ENCODE results near the gene RHEB.

The RHEB gene

GRCh38 chr7:151422212-151422611, 97.5 kb downstream of the RHEB start:
- H3K27me3 ChIP-seq (ENCODE audit: low read depth, low read length), result peaks cover 57% of the 10 kb centered on the region
- TF ChIP-seq CTCF (IDR thresholded peaks at IDR 0.05; ENCODE audit: low read depth, low read length), result no peak
- TF ChIP-seq EZH2phosphoT487 (IDR thresholded peaks at IDR 0.05; ENCODE audit: low read depth), result no peak
- H3K9ac ChIP-seq (ENCODE audit: low read length), result no peak overlapping the region
- no peaks in the 10 kb centered on the region for H3K4me1 ChIP-seq (ENCODE audit: low read length)
- no peak overlapping the region for H2AFZ ChIP-seq (ENCODE audit: low read depth, low read length)
- 0 out of 2 replicates have a peak, but pooled peaks cover 3% of the 10 kb centered on the region for H3K9me3 ChIP-seq (ENCODE audit: insufficient read depth, low read length)
- no peaks in the 10 kb centered on the region for H3K79me2 ChIP-seq (ENCODE audit: low read length)
- no peak overlapping the region for H3K4me2 ChIP-seq (ENCODE audit: low read length)
- no peaks in the 10 kb centered on the region for H4K20me1 ChIP-seq (ENCODE audit: insufficient read depth, low read length)
- H3K4me3 ChIP-seq (ENCODE audit: low read length), result no peak overlapping the region
- no peak overlapping the region for H3K27ac ChIP-seq (ENCODE audit: low read length)
- no peaks in the 10 kb centered on the region for H3K36me3 ChIP-seq (replicated peaks; ENCODE audit: low read depth, low read length)

GRCh38 chr7:151420144-151420543, 99.6 kb downstream of the RHEB start:
- Histone ChIP-seq H3K4me1 (ENCODE audit: low read length) (no peaks in the 10 kb centered on the region), H3K79me2 (ENCODE audit: low read length) (no peaks in the 10 kb centered on the region), H3K4me3 (ENCODE audit: low read length) (no peak overlapping the region), H4K20me1 (ENCODE audit: insufficient read depth, low read length) (no peaks in the 10 kb centered on the region), H3K27ac (ENCODE audit: low read length) (no peak overlapping the region), H3K27me3 (ENCODE audit: low read depth, low read length) (peaks cover 50% of the 10 kb centered on the region), H3K9ac (ENCODE audit: low read length) (no peak overlapping the region), H2AFZ (ENCODE audit: low read depth, low read length) (no peak overlapping the region), H3K4me2 (ENCODE audit: low read length) (no peak overlapping the region), H3K36me3 (replicated peaks; ENCODE audit: low read depth, low read length) (no peaks in the 10 kb centered on the region), H3K9me3 (ENCODE audit: insufficient read depth, low read length) (0 out of 2 replicates have a peak, but pooled peaks cover 3% of the 10 kb centered on the region)
- TF ChIP-seq CTCF (IDR thresholded peaks at IDR 0.05; ENCODE audit: low read depth, low read length) (no peak), EZH2phosphoT487 (IDR thresholded peaks at IDR 0.05; ENCODE audit: low read depth) (no peak)

- TF ChIP-seq EZH2phosphoT487 (IDR thresholded peaks at IDR 0.05; ENCODE audit: low read depth), result no peak
- TF ChIP-seq CTCF (IDR thresholded peaks at IDR 0.05; ENCODE audit: low read depth, low read length), result no peak
- Histone ChIP-seq H3K4me3 (ENCODE audit: low read length) (no peak overlapping the region), H3K36me3 (replicated peaks; ENCODE audit: low read depth, low read length) (no peaks in the 10 kb centered on the region), H3K4me2 (ENCODE audit: low read length) (no peak overlapping the region), H3K27me3 (ENCODE audit: low read depth, low read length) (peaks cover 47% of the 10 kb centered on the region), H3K9me3 (ENCODE audit: insufficient read depth, low read length) (0 out of 2 replicates have a peak, but pooled peaks cover 3% of the 10 kb centered on the region), H3K79me2 (ENCODE audit: low read length) (no peaks in the 10 kb centered on the region), H3K4me1 (ENCODE audit: low read length) (no peaks in the 10 kb centered on the region), H2AFZ (ENCODE audit: low read depth, low read length) (no peak overlapping the region), H3K9ac (ENCODE audit: low read length) (no peak overlapping the region), H4K20me1 (ENCODE audit: insufficient read depth, low read length) (no peaks in the 10 kb centered on the region), H3K27ac (ENCODE audit: low read length) (no peak overlapping the region)
Observed at GRCh38 chr7:151416941-151417315, 102.8 kb downstream of the RHEB start.

GRCh38 chr7:151416112-151416940, 103.4 kb downstream of the RHEB start:
- Histone ChIP-seq H3K79me2 (ENCODE audit: low read length) (no peaks in the 10 kb centered on the region), H3K9me3 (ENCODE audit: insufficient read depth, low read length) (0 out of 2 replicates have a peak, but pooled peaks cover 3% of the 10 kb centered on the region), H4K20me1 (ENCODE audit: insufficient read depth, low read length) (no peaks in the 10 kb centered on the region), H3K27me3 (ENCODE audit: low read depth, low read length) (peaks cover 45% of the 10 kb centered on the region), H3K27ac (ENCODE audit: low read length) (no peak overlapping the region), H3K4me2 (ENCODE audit: low read length) (no peak overlapping the region), H3K9ac (ENCODE audit: low read length) (no peak overlapping the region), H3K4me1 (ENCODE audit: low read length) (no peaks in the 10 kb centered on the region), H3K36me3 (replicated peaks; ENCODE audit: low read depth, low read length) (no peaks in the 10 kb centered on the region), H2AFZ (ENCODE audit: low read depth, low read length) (no peak overlapping the region), H3K4me3 (ENCODE audit: low read length) (no peak overlapping the region)
- TF ChIP-seq EZH2phosphoT487 (IDR thresholded peaks at IDR 0.05; ENCODE audit: low read depth) (no peak), CTCF (IDR thresholded peaks at IDR 0.05; ENCODE audit: low read depth, low read length) (no peak)
